ENCODE data around the gene MDGA2. TPM values are rescaled to one million over a fixed set of nuclear protein-coding genes. Genes with fewer than 3 reads are reported as not detected.

The MDGA2 gene
- total RNA-seq, 1 donor from 2014 or later: 8.1 TPM

GRCh38 chr14:47167402-47167801 lies 508.0 kb downstream of the MDGA2 start:
- peaks cover 4% of the 10 kb centered on the region for H3K36me3 Mint-ChIP-seq (ENCODE audit: low read depth, unreplicated experiment)
- no peak overlapping the region for H3K4me3 Mint-ChIP-seq (ENCODE audit: unreplicated experiment)
- H3K4me1 Mint-ChIP-seq (ENCODE audit: unreplicated experiment): no peaks in the 10 kb centered on the region
- DNase-seq (ENCODE audit: low spot score): no peak
- no peak overlapping the region for H3K27ac Mint-ChIP-seq (ENCODE audit: unreplicated experiment)
- H3K9me3 Mint-ChIP-seq (ENCODE audit: unreplicated experiment): peaks cover 7% of the 10 kb centered on the region
- TF ChIP-seq CTCF (IDR thresholded peaks at IDR 0.05; ENCODE audit: unreplicated experiment): no peak
- H3K27me3 Mint-ChIP-seq (ENCODE audit: unreplicated experiment): no peaks in the 10 kb centered on the region

DNA sequence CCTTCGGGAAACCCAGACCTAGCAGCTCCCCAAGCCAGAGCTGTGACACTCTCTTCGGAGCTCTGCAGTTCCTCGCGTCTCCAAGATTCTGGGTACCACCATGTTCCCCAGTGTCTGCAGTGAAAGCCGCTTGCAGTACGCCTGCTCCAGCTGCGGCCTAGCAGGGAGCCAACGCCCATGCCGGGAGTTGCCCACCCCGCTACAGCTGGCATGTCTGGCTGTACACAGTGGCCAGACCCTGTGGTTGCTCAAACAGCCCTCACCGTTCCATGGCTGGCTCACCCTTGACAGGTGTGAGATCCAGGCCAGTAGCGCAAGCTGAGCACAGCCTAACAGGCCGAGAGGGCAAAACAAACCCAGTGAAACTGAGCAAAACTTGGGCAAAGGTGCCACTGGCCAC lies 520.0 kb downstream of the MDGA2 start:
- H3K4me3 Mint-ChIP-seq (ENCODE audit: unreplicated experiment): no peak overlapping the region
- H3K9me3 Mint-ChIP-seq (ENCODE audit: unreplicated experiment): no peaks in the 10 kb centered on the region
- TF ChIP-seq CTCF (IDR thresholded peaks at IDR 0.05; ENCODE audit: unreplicated experiment): no peak
- H3K36me3 Mint-ChIP-seq (ENCODE audit: low read depth, unreplicated experiment): no peaks in the 10 kb centered on the region
- no peak for DNase-seq (ENCODE audit: low spot score)
- H3K27me3 Mint-ChIP-seq (ENCODE audit: unreplicated experiment): no peaks in the 10 kb centered on the region
- no peaks in the 10 kb centered on the region for H3K4me1 Mint-ChIP-seq (ENCODE audit: unreplicated experiment)
- H3K27ac Mint-ChIP-seq (ENCODE audit: unreplicated experiment): no peak overlapping the region

DNA sequence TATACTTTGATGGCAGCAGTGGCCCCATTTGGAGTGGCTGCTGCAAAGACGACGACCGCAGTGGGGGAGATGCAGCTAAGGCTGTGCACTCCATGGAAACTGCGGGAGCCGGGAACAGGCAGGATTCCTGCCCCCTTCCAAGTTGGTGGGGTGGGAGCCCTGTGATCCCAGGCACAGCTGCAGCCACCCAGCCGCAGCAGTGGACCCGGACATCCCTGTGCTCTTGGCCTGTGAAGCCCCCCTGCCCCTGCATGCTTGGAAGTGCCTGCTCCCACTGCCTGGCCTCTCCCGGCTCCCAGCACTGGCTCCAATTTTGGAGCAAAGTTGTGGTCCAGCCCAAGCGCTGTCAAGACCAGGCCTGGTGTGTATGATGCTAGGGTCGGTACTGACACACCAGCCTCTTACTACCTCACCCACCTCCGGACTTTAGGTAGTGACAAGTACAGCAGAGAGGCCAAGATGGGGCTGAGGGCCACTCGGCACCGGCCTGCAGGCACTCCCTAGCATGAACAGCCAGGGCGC lies 521.1 kb downstream of the MDGA2 start:
- no peak for TF ChIP-seq CTCF (IDR thresholded peaks at IDR 0.05; ENCODE audit: unreplicated experiment)
- no peaks in the 10 kb centered on the region for H3K9me3 Mint-ChIP-seq (ENCODE audit: unreplicated experiment)
- H3K36me3 Mint-ChIP-seq (ENCODE audit: low read depth, unreplicated experiment): no peaks in the 10 kb centered on the region
- H3K4me3 Mint-ChIP-seq (ENCODE audit: unreplicated experiment): no peak overlapping the region
- H3K4me1 Mint-ChIP-seq (ENCODE audit: unreplicated experiment): no peaks in the 10 kb centered on the region
- H3K27me3 Mint-ChIP-seq (ENCODE audit: unreplicated experiment): no peaks in the 10 kb centered on the region
- no peak overlapping the region for H3K27ac Mint-ChIP-seq (ENCODE audit: unreplicated experiment)
- no peak for DNase-seq (ENCODE audit: low spot score)

- no peaks in the 10 kb centered on the region for H3K27me3 Mint-ChIP-seq (ENCODE audit: unreplicated experiment)
- no peak for TF ChIP-seq CTCF (IDR thresholded peaks at IDR 0.05; ENCODE audit: unreplicated experiment)
- H3K4me1 Mint-ChIP-seq (ENCODE audit: unreplicated experiment): no peaks in the 10 kb centered on the region
- no peak for DNase-seq (ENCODE audit: low spot score)
- H3K36me3 Mint-ChIP-seq (ENCODE audit: low read depth, unreplicated experiment): no peaks in the 10 kb centered on the region
- H3K27ac Mint-ChIP-seq (ENCODE audit: unreplicated experiment): no peak overlapping the region
- no peak overlapping the region for H3K4me3 Mint-ChIP-seq (ENCODE audit: unreplicated experiment)
- no peaks in the 10 kb centered on the region for H3K9me3 Mint-ChIP-seq (ENCODE audit: unreplicated experiment)
These were observed 521.7 kb downstream of the MDGA2 start for GRCh38 chr14:47153746-47154145.

- Mint-ChIP-seq H3K27me3 (ENCODE audit: unreplicated experiment) (no peaks in the 10 kb centered on the region), H3K4me1 (ENCODE audit: unreplicated experiment) (no peaks in the 10 kb centered on the region), H3K27ac (ENCODE audit: unreplicated experiment) (no peak overlapping the region), H3K4me3 (ENCODE audit: unreplicated experiment) (no peak overlapping the region), H3K9me3 (ENCODE audit: unreplicated experiment) (no peaks in the 10 kb centered on the region), H3K36me3 (ENCODE audit: low read depth, unreplicated experiment) (no peaks in the 10 kb centered on the region)
- DNase-seq (ENCODE audit: low spot score): no peak
- TF ChIP-seq CTCF (IDR thresholded peaks at IDR 0.05; ENCODE audit: unreplicated experiment): no peak
These were observed 525.1 kb downstream of the MDGA2 start for GRCh38 chr14:47150267-47150666.

All from endothelial cell (in vitro differentiated cells).